Mesenchymal stem cell (in vitro differentiated cells and primary cell): Measurements from ENCODE around the gene TEFM.
"Not testable (repeated sequence)": the region's sequence is repeated elsewhere in the genome, so short reads cannot be mapped to it uniquely, and the experiment has no call there.

Experiments used
- DNase-seq: peaks from one replicate; pipeline ENCODE4 v3.0.0-alpha.2; 2013
- H2AFZ ChIP-seq: one replicate; pipeline ENCODE4 v1.6.1; 2013; ENCODE audit warnings: low read depth, mild to moderate bottlenecking, control low read depth, inconsistent platforms, low read length, moderate library complexity
- H2AK5ac ChIP-seq: 2 replicates; pipeline ENCODE4 v1.6.1; 2013; ENCODE audit warnings: low read length, moderate library complexity, mild to moderate bottlenecking, inconsistent platforms; ENCODE audit not compliant: severe bottlenecking
- H2BK120ac ChIP-seq: one replicate; pipeline ENCODE4 v1.6.1; 2013; ENCODE audit warnings: low read depth, mild to moderate bottlenecking, inconsistent platforms, low read length, moderate library complexity
- H2BK12ac ChIP-seq, 2 experiments: one replicate each; pipeline ENCODE4 v1.6.1; 2013; ENCODE audit warnings: inconsistent platforms in 2 of 2, low read length in 2 of 2, mild to moderate bottlenecking in 2 of 2, moderate library complexity in 2 of 2, control low read depth in 1 of 2
- H2BK15ac ChIP-seq: one replicate; pipeline ENCODE4 v1.6.1; 2013; ENCODE audit warnings: mild to moderate bottlenecking, low read depth, inconsistent platforms; ENCODE audit not compliant: poor library complexity, severe bottlenecking
- H2BK5ac ChIP-seq: 2 replicates; pipeline ENCODE4 v1.6.1; 2013; ENCODE audit warnings: low read depth, mild to moderate bottlenecking, low read length, control low read depth, inconsistent platforms; ENCODE audit not compliant: poor library complexity, severe bottlenecking
- H3K14ac ChIP-seq, 2 experiments: one replicate each; pipeline ENCODE4 v1.6.1; 2013; ENCODE audit warnings: inconsistent platforms in 2 of 2, low read length in 2 of 2, control low read depth in 1 of 2, mild to moderate bottlenecking in 1 of 2, moderate library complexity in 1 of 2
- H3K18ac ChIP-seq, 2 experiments: one replicate each; pipeline ENCODE4 v1.6.1; 2013; ENCODE audit warnings: inconsistent platforms in 2 of 2, low read length in 2 of 2, control low read depth in 1 of 2, low read depth in 1 of 2, mild to moderate bottlenecking in 1 of 2
- H3K23ac ChIP-seq, 2 experiments: one replicate each; pipeline ENCODE4 v1.6.1; 2013; ENCODE audit warnings: inconsistent platforms in 2 of 2, low read length in 2 of 2, mild to moderate bottlenecking in 2 of 2, moderate library complexity in 2 of 2, control low read depth in 1 of 2
- H3K27ac ChIP-seq: 2 replicates; pipeline ENCODE4 v1.5.1; 2013; ENCODE audit warnings: mild to moderate bottlenecking, moderate library complexity, low read length, control low read depth, inconsistent platforms; ENCODE audit not compliant: poor library complexity, severe bottlenecking
- H3K27me3 ChIP-seq, 2 experiments: 2 replicates each; pipeline versions ENCODE4 v1.6.1 to v1.7.0; 2013; ENCODE audit warnings: low read length in 2 of 2, mild to moderate bottlenecking in 2 of 2, moderate library complexity in 2 of 2, control low read depth in 1 of 2, inconsistent platforms in 1 of 2; ENCODE audit not compliant: control insufficient read depth in 1 of 2, insufficient read depth in 1 of 2
- H3K36me3 ChIP-seq, 2 experiments: 2 replicates each; pipeline versions ENCODE4 v1.6.1 to v1.7.0; 2013; ENCODE audit warnings: low read length in 2 of 2, control low read depth in 1 of 2, inconsistent platforms in 1 of 2, low read depth in 1 of 2, mild to moderate bottlenecking in 1 of 2; ENCODE audit not compliant: insufficient read depth in 2 of 2, control insufficient read depth in 1 of 2
- H3K4ac ChIP-seq, 2 experiments: one replicate each; pipeline ENCODE4 v1.6.1; 2013; ENCODE audit warnings: inconsistent platforms in 2 of 2, low read length in 2 of 2, mild to moderate bottlenecking in 2 of 2, moderate library complexity in 2 of 2, control low read depth in 1 of 2, low read depth in 1 of 2
- H3K4me1 ChIP-seq: 2 replicates; pipeline ENCODE4 v1.6.1; 2013; ENCODE audit warnings: low read depth, low read length, control low read depth; ENCODE audit not compliant: control insufficient read depth, insufficient read depth
- H3K4me2 ChIP-seq: 2 replicates; pipeline ENCODE4 v1.6.1; 2013; ENCODE audit warnings: low read length, mild to moderate bottlenecking, inconsistent platforms; ENCODE audit not compliant: poor library complexity, severe bottlenecking
- H3K4me3 ChIP-seq, 2 experiments: 2 replicates each; pipeline versions ENCODE4 v1.5.1 to v1.7.0; 2013; ENCODE audit warnings: low read length in 2 of 2, mild to moderate bottlenecking in 2 of 2, control low read depth in 1 of 2, low read depth in 1 of 2; ENCODE audit not compliant: insufficient read depth in 1 of 2
- H3K79me1 ChIP-seq: replicated peaks from 2 replicates; pipeline ENCODE4 v1.6.1; 2013; ENCODE audit warnings: mild to moderate bottlenecking, control low read depth, low read length, inconsistent platforms; ENCODE audit not compliant: poor library complexity, severe bottlenecking
- H3K9ac ChIP-seq: 2 replicates; pipeline ENCODE4 v1.7.0; 2013; ENCODE audit warnings: mild to moderate bottlenecking, low read length, moderate library complexity
- H3K9me3 ChIP-seq: 2 replicates; pipeline ENCODE4 v1.7.0; 2013; ENCODE audit warnings: mild to moderate bottlenecking, low read length; ENCODE audit not compliant: control insufficient read depth
- H4K8ac ChIP-seq: one replicate; pipeline ENCODE4 v1.6.1; 2013; ENCODE audit warnings: inconsistent platforms, mild to moderate bottlenecking, low read length, moderate library complexity
- H4K91ac ChIP-seq: one replicate; pipeline ENCODE4 v1.6.1; 2013; ENCODE audit warnings: mild to moderate bottlenecking, low read length, inconsistent platforms
- WGBS: methylation state at CpG from one replicate; pipeline ENCODE4 v1.1.7; 2013; ENCODE audit warnings: mixed read lengths; 5-methylcytosine and 5-hydroxymethylcytosine counted together

The TEFM gene

GRCh38 chr17:30929861-30930260 lies 23.8 kb upstream of the TEFM start:
- H3K18ac ChIP-seq, H3K4me2 ChIP-seq, H3K9ac ChIP-seq, H3K27ac ChIP-seq, H2BK120ac ChIP-seq, H3K14ac ChIP-seq, H4K8ac ChIP-seq, H3K4ac ChIP-seq, H2BK15ac ChIP-seq, H2BK5ac ChIP-seq, H3K4me1 ChIP-seq, H2AK5ac ChIP-seq, H2BK12ac ChIP-seq, H4K91ac ChIP-seq, H2AFZ ChIP-seq, H3K23ac ChIP-seq, H3K9me3 ChIP-seq, DNase-seq, H3K79me1 ChIP-seq, H3K4me3 ChIP-seq, H3K36me3 ChIP-seq: not testable (repeated sequence)
- 96% methylated on average over 2 of the region's 3 CpGs for WGBS
- peaks cover 0 to 18% of the 10 kb centered on the region in 2 experiments for H3K27me3 ChIP-seq

- no peak overlapping the region for H3K18ac ChIP-seq
- H3K36me3 ChIP-seq = no peaks in the 10 kb centered on the region
- H2BK15ac ChIP-seq = no peak overlapping the region
- H3K9me3 ChIP-seq = no peaks in the 10 kb centered on the region
- no peaks in the 10 kb centered on the region for H3K79me1 ChIP-seq
- no peak overlapping the region for H2BK120ac ChIP-seq
- H3K14ac ChIP-seq = no peak overlapping the region
- no peak overlapping the region for H2AK5ac ChIP-seq
- no peak overlapping the region for H2BK12ac ChIP-seq
- H3K4me3 ChIP-seq = no peak overlapping the region
- no peak overlapping the region for H3K9ac ChIP-seq
- peaks cover 6% of the 10 kb centered on the region for H3K4me1 ChIP-seq
- H2BK5ac ChIP-seq = no peak overlapping the region
- no peak overlapping the region for H4K8ac ChIP-seq
- H2AFZ ChIP-seq = no peak overlapping the region
- 79% methylated on average over 8 of the region's 8 CpGs for WGBS
- DNase-seq = no peak
- no peak overlapping the region for H3K27ac ChIP-seq
- H3K4me2 ChIP-seq = no peak overlapping the region
- peaks cover 0 to 22% of the 10 kb centered on the region in 2 experiments for H3K27me3 ChIP-seq
- no peak overlapping the region for H3K4ac ChIP-seq
- H3K23ac ChIP-seq = no peak overlapping the region
- no peak overlapping the region for H4K91ac ChIP-seq
These were observed 23.1 kb upstream of the TEFM start for GRCh38 chr17:30929081-30929633.

- H4K91ac ChIP-seq = no peak overlapping the region
- H3K4me3 ChIP-seq = no peak overlapping the region
- WGBS = 95% methylated on average over 2 of the region's 3 CpGs
- H2BK5ac ChIP-seq = no peak overlapping the region
- H2BK15ac ChIP-seq = no peak overlapping the region
- no peak overlapping the region for H3K18ac ChIP-seq
- no peaks in the 10 kb centered on the region for H3K9me3 ChIP-seq
- H3K14ac ChIP-seq = no peak overlapping the region
- no peak overlapping the region for H2AFZ ChIP-seq
- H3K79me1 ChIP-seq = no peaks in the 10 kb centered on the region
- H3K4me1 ChIP-seq = peaks cover 6% of the 10 kb centered on the region
- no peak overlapping the region for H3K27ac ChIP-seq
- no peak overlapping the region for H3K23ac ChIP-seq
- H3K4ac ChIP-seq = no peak overlapping the region
- H4K8ac ChIP-seq = no peak overlapping the region
- no peak overlapping the region for H3K4me2 ChIP-seq
- H2BK120ac ChIP-seq = no peak overlapping the region
- H3K27me3 ChIP-seq = peaks cover 0 to 27% of the 10 kb centered on the region in 2 experiments
- no peak overlapping the region for H2AK5ac ChIP-seq
- H3K9ac ChIP-seq = no peak overlapping the region
- no peaks in the 10 kb centered on the region for H3K36me3 ChIP-seq
- no peak overlapping the region for H2BK12ac ChIP-seq
- no peak for DNase-seq
These were observed 22.5 kb upstream of the TEFM start for GRCh38 chr17:30928584-30928983.

- Histone ChIP-seq H3K27ac (no peak overlapping the region), H3K4ac (no peak overlapping the region), H2AK5ac (no peak overlapping the region), H4K8ac (no peak overlapping the region), H3K4me2 (no peak overlapping the region), H2BK15ac (no peak overlapping the region), H3K9ac (no peak overlapping the region), H3K27me3 (peaks cover 0 to 35% of the 10 kb centered on the region in 2 experiments), H2BK120ac (no peak overlapping the region), H4K91ac (no peak overlapping the region), H3K23ac (no peak overlapping the region), H3K4me1 (peaks cover 6% of the 10 kb centered on the region), H3K18ac (no peak overlapping the region), H3K36me3 (no peaks in the 10 kb centered on the region), H2BK5ac (no peak overlapping the region), H3K14ac (no peak overlapping the region), H2AFZ (no peak overlapping the region), H3K4me3 (no peak overlapping the region), H3K79me1 (no peaks in the 10 kb centered on the region), H2BK12ac (no peak overlapping the region), H3K9me3 (no peaks in the 10 kb centered on the region)
- WGBS = 91% methylated on average over 5 of the region's 5 CpGs
- DNase-seq = no peak
These were observed 21.7 kb upstream of the TEFM start for GRCh38 chr17:30927756-30928155.
